ENCODE results near the gene ADAMTSL1.

Gene ADAMTSL1

GRCh38 chr9:18942801-18943200 lies 468.8 kb downstream of the ADAMTSL1 start:
- DNase-seq (ENCODE audit: low spot score): no peak

GRCh38 chr9:18947892-18948339 lies 474.0 kb downstream of the ADAMTSL1 start:
- DNase-seq (ENCODE audit: low spot score): no peak

GRCh38 chr9:18951936-18952335 lies 478.0 kb downstream of the ADAMTSL1 start:
- DNase-seq (ENCODE audit: low spot score): no peak

- DNase-seq (ENCODE audit: low spot score): no peak
Observed at GRCh38 chr9:18955626-18956025, 481.7 kb downstream of the ADAMTSL1 start.

Data from RKO (cell line).